ENCODE results near the gene CBX5. TPM values are rescaled to one million over a fixed set of nuclear protein-coding genes. Genes with fewer than 3 reads are reported as not detected.
"Not testable (repeated sequence)": the region's sequence is repeated elsewhere in the genome, so short reads cannot be mapped to it uniquely, and the experiment has no call there.

Gene CBX5
- total RNA-seq, 2 donors from 2014 or later, result 49.9 to 52.8 TPM

DNA sequence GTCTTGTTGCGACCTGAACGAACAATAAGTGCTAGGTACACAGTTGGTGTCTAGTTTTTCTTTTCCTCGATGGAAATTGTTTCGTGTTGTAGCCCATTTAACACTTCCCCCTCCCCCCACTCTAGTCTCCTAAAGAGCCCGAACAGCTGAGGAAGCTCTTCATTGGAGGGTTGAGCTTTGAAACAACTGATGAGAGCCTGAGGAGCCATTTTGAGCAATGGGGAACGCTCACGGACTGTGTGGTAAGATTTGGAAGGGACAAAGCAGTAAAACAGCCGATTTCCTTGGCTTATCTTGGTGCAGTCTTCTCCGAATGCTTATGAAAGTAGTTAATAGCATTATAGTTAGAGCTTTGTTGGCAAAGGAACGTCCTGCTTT lies 1.3 kb upstream of the CBX5 start:
- DNase-seq (ENCODE audit: low spot score); H3K4me1 ChIP-seq (replicated peaks); H3K27me3 ChIP-seq (replicated peaks; ENCODE audit: insufficient read depth); H3K9me3 ChIP-seq: not testable (repeated sequence)
- Histone ChIP-seq H3K27ac (peak overlapping the region; percentile 92 to 93), H3K4me3 (peak overlapping the region; percentile 72 to 77), H3K36me3 (peaks cover 9 to 11% of the 10 kb centered on the region in 2 donors)
- intact Hi-C loops (cut with DNase I), result loop anchor here (5.0 kb wide), 3 partner anchors 34 to 76 kb away; partner anchors contain the start of gene COPZ1
- TF ChIP-seq POLR2A (IDR thresholded peaks at IDR 0.05), result peak; percentile 7
- WGBS, result 0% methylated on average over 10 of the region's 10 CpGs

DNA sequence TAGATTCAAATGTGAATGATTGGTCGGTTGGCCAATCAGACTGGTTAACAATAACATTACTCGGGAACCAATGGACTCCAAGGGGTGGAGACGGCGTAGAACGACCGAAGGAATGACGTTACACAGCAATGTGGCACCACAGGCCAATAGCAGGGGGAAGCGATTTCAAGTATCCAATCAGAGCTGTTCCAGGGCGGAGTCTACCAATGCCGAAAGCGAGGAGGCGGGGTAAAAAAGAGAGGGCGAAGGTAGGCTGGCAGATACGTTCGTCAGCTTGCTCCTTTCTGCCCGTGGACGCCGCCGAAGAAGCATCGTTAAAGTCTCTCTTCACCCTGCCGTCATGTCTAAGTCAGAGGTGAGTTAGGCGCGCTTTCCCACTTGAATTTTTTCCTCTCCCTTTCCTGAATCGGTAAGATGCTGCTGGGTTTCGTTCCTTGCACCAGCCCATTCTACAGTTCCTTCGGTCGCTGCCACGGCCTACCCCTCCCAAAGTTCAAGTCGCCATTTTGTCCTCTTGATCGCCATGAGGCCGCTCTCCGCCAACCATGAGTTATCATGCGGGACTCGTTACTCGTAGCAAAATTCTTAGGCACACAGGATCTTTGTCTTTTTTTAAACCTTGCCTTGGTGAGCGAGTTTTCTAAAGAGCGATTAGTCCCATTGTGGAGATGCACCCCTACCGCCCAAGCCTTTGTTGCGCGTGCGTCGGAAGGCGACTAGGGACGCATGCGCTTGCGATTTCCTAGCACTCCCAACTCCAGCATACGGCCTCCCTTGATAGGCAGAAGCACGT lies 742 bp upstream of the CBX5 start, which contains the start of gene HNRNPA1:
HNRNPA1 (plus strand) TSS at position 259 of the 793 bp plus-strand sequence; CDS start at position 341, 82 bp downstream.
- intact Hi-C loops (cut with DNase I), result loop anchor here (5.0 kb wide), 3 partner anchors 33 to 77 kb away; partner anchors contain the start of gene COPZ1
- DNase-seq (ENCODE audit: low spot score), result peak; percentile 99
- H3K9me3 ChIP-seq, result no peaks in the 10 kb centered on the region
- peaks cover 9% of the 10 kb centered on the region for H3K4me1 ChIP-seq (replicated peaks)
- peak within 1 kb of the TSS; percentile 72 to 77 for H3K4me3 ChIP-seq
- peaks cover 9 to 11% of the 10 kb centered on the region in 2 donors for H3K36me3 ChIP-seq
- WGBS, result under 1% methylated on average over 48 of the region's 48 CpGs
- TF ChIP-seq POLR2A (IDR thresholded peaks at IDR 0.05) (peak; percentile 99), POLR2AphosphoS5 (IDR thresholded peaks at IDR 0.05) (peak; percentile 83)
- TF ChIP-seq, protein P1, sequence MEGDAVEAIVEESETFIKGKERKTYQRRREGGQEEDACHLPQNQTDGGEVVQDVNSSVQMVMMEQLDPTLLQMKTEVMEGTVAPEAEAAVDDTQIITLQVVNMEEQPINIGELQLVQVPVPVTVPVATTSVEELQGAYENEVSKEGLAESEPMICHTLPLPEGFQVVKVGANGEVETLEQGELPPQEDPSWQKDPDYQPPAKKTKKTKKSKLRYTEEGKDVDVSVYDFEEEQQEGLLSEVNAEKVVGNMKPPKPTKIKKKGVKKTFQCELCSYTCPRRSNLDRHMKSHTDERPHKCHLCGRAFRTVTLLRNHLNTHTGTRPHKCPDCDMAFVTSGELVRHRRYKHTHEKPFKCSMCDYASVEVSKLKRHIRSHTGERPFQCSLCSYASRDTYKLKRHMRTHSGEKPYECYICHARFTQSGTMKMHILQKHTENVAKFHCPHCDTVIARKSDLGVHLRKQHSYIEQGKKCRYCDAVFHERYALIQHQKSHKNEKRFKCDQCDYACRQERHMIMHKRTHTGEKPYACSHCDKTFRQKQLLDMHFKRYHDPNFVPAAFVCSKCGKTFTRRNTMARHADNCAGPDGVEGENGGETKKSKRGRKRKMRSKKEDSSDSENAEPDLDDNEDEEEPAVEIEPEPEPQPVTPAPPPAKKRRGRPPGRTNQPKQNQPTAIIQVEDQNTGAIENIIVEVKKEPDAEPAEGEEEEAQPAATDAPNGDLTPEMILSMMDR (IDR thresholded peaks at IDR 0.05), result peak in 2 of 4 experiments; percentile 12 to 15
- H3K27me3 ChIP-seq (replicated peaks; ENCODE audit: insufficient read depth), result no peaks in the 10 kb centered on the region
- peak within 1 kb of the TSS; percentile 92 to 93 for H3K27ac ChIP-seq

DNA sequence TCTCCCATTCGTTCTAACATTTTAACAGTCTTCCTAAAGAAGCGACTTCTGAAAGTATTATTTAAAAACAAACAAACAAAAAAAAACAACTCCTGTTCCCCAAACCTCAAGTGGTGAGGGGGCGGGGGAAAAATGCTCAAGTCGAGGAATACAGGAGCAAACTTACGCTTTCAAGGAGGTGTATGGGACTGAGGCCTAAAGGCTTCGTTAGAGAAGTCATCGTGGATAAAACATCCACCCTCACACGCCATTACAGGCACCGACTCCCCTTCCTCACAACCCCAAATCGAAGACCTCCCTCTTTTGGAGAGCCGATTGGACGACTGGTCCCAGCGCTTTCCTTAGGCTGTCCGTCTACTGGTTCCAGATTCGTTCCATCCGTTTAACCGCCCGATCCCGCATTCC lies 693 bp downstream of the CBX5 start:
- no peak for DNase-seq (ENCODE audit: low spot score)
- Histone ChIP-seq H3K4me3 (peak overlapping the region; percentile 72 to 77), H3K36me3 (peaks cover 9 to 11% of the 10 kb centered on the region in 2 donors), H3K27ac (peak overlapping the region; percentile 92 to 93), H3K27me3 (replicated peaks; ENCODE audit: insufficient read depth) (no peaks in the 10 kb centered on the region), H3K4me1 (replicated peaks) (peaks cover 9% of the 10 kb centered on the region), H3K9me3 (no peaks in the 10 kb centered on the region)
- intact Hi-C loops (cut with DNase I), result no loop called here
- TF ChIP-seq, protein P1 (IDR thresholded peaks at IDR 0.05), result no peak
- TF ChIP-seq POLR2A (IDR thresholded peaks at IDR 0.05), result no peak
- no peak for TF ChIP-seq POLR2AphosphoS5 (IDR thresholded peaks at IDR 0.05)
- WGBS, result 0% methylated on average over 19 of the region's 19 CpGs

DNA sequence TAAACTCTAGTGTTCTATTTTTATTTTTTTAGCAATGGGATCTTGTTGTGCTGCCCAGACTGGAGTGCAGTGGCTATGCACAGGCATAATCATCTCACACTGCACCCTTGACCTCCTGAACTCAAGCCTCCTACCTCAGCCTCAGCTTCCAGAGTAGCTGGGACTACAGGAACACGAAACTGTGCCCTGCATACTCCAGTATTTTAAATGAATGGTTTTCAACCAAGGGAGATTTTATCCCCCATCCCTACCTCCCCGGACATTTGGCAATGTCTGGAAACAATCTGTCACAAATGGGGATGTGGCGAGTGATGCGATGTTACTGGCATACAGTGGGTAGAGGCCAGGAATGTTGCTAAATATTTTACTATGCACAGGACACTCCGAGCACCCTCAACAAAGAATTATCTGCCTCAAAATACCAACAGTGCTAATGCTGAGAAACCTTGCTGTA lies 2.1 kb downstream of the CBX5 start:
- H3K27ac ChIP-seq, result peak overlapping the region; percentile 92 to 93
- H3K36me3 ChIP-seq, result peaks cover under 1 to 6% of the 10 kb centered on the region in 2 donors
- 21% methylated on average over 5 of the region's 5 CpGs for WGBS
- intact Hi-C loops (cut with DNase I), result no loop called here
- H3K4me3 ChIP-seq, result peak overlapping the region in 1 of 2 donors; percentile 72
- DNase-seq (ENCODE audit: low spot score), result no peak
- TF ChIP-seq, protein P1 (IDR thresholded peaks at IDR 0.05), result no peak
- no peak for TF ChIP-seq POLR2A (IDR thresholded peaks at IDR 0.05)
- TF ChIP-seq POLR2AphosphoS5 (IDR thresholded peaks at IDR 0.05), result no peak
- peaks cover 6% of the 10 kb centered on the region for H3K4me1 ChIP-seq (replicated peaks)
- no peaks in the 10 kb centered on the region for H3K9me3 ChIP-seq
- no peaks in the 10 kb centered on the region for H3K27me3 ChIP-seq (replicated peaks; ENCODE audit: insufficient read depth)

DNA sequence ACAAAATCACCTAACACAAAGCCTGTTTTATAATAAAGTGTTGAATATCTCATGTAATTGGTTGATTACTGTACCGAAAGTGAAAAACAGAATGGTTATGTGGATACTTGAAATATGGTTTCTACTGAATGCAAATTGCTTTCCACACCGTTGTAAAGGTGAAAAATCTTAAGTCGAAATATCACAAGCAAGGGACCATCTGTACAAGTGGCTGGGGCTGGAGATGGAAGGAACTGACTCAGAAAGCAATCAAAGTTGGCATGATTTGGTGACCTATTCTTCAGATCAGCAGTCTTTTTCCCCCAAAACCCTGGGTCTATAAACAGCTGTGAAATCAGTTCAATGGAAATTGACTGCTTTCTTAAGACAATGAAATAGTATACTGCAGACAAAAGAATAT lies 3.6 kb downstream of the CBX5 start:
- peaks cover 3% of the 10 kb centered on the region for H3K4me1 ChIP-seq (replicated peaks)
- TF ChIP-seq POLR2AphosphoS5 (IDR thresholded peaks at IDR 0.05) (no peak), POLR2A (IDR thresholded peaks at IDR 0.05) (no peak)
- TF ChIP-seq, protein P1 (IDR thresholded peaks at IDR 0.05), result no peak

More for the DNA sequence above, 3.6 kb downstream of the CBX5 start:
- WGBS, result 92% methylated on average over 3 of the region's 3 CpGs
- H3K36me3 ChIP-seq, result no peaks in the 10 kb centered on the region
- no peaks in the 10 kb centered on the region for H3K27me3 ChIP-seq (replicated peaks; ENCODE audit: insufficient read depth)
- H3K27ac ChIP-seq, result no peak overlapping the region
- intact Hi-C loops (cut with DNase I), result no loop called here
- H3K4me3 ChIP-seq, result no peak overlapping the region
- DNase-seq (ENCODE audit: low spot score), result no peak
- H3K9me3 ChIP-seq, result no peaks in the 10 kb centered on the region

Measured in prostate gland (tissue), 2 donors.